ENCODE measurements around the gene PDZD4.
A peak's percentile ranks its signal among the peaks of the same experiment; 100 is the strongest.

PDZD4 gene

DNA sequence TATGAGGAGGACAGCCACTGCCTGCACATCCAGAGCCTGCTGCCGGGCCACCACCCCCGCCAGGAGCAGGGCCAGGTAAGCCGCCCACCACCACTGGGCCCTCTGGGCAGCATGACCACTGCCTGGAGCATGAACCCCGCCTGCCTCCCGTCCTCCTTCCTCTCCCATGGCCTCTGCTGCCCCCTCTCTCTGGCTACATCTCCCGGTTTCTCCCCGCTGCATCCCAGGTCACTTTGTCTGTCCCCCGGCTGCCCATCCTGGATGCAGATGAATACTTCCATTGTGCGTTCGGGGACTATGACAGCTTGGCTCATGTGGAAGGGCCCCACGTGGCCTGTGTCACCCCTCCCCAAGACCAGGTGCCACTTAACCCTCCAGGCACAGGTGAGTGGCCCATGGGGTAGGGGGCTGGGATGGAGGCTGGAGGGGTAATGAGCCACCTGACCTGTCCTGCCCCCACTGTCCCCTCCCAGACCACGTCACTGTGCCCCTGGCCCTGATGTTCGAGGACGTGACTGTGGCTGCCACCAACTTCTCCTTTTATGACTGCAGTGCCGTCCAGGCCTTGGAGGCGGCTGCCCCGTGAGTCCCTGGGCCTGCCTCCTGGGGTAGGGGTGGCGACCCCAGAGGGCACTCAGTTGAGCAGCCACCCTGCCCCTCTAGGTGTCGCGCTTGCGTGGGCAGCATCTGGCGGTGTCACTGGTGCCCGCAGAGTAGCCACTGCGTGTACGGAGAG, 60.3 kb downstream of the PDZD4 start:
- no peak for DNase-seq

DNA sequence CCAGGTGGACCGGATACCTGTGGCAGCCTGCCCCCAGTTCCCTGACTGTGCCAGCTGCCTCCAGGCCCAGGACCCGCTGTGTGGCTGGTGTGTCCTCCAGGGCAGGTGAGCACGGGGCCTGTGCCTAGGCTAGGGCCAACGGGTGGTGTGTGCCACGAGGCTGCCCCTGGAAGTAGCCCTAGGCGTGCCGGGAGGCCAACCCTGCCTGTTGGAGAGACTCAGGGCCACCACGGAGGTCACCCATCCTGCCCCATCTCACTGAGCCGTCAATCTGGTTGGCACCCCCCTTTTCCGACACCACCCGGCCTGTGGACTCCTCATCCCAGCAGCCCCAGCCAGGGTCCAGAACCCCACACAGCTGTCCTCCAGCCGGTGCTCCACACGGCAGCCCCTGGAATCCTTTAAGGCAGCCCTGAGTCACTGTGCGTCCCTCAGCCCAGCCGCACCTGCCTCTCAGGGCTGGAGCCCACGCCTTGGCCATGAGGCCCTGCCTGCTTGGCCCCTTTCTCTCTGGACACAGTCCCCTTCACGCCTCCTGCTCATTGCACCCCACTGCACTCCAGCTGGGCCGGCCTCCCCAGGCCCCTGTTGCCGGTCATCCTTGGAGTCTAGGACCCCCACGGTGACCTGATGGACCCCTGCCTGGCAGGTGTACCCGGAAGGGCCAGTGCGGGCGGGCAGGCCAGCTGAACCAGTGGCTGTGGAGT, 61.0 kb downstream of the PDZD4 start:
- no peak for DNase-seq

DNA sequence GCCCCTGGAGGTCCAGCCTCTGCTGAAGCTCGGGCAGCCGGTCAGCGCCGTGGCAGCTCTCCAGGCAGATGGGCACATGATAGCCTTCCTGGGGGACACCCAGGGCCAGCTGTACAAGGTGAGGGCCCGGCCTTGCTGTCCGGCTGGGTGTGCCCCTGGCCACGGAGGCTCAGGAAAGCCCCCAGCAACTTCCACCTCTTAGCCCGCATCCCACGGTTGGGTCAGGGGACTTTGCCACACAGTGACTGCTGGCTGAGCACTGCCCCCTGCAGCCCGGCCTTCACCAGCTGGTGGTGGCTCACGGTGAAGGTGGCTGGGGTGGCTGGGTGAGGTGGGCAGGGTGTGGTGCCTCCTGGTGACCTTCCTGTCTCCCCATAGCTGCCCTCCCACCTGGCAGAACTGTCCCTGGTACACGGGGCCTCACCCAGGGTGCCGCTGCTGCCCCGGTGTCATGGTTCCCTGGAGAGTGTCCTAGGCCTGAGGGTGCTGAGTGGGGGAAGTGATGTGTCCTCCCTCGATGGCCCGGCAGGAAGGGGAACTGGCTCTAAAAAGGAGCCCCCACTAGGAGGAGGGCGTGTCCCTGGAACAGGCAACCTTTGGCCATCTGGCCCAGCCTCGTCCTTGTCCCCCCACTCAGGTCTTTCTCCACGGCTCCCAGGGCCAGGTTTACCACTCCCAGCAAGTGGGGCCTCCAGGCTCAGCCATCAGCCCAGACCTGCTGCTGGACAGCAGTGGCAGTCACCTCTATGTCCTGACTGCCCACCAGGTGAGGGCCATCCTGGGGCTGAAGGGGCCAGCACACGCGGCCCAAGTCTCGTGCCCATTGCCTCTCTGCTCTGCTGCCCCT, 61.8 kb downstream of the PDZD4 start:
- DNase-seq: no peak

DNA sequence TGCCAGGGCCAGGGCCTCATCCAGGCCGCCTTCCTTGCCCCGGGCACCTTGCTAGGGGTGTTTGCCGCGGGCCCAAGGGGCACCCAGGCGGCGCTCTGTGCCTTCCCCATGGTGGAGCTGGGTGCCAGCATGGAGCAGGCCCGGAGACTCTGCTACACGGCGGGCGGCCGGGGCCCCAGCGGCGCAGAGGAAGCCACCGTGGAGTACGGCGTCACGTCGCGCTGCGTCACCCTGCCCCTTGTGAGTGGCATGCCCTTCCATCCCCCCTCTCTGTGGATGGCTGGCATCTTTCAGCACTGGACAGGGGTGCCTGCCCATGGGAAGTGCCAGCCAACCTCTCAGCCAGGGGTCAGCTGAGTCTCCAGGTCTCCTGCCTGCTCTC, 62.7 kb downstream of the PDZD4 start:
- no peak for DNase-seq

DNA sequence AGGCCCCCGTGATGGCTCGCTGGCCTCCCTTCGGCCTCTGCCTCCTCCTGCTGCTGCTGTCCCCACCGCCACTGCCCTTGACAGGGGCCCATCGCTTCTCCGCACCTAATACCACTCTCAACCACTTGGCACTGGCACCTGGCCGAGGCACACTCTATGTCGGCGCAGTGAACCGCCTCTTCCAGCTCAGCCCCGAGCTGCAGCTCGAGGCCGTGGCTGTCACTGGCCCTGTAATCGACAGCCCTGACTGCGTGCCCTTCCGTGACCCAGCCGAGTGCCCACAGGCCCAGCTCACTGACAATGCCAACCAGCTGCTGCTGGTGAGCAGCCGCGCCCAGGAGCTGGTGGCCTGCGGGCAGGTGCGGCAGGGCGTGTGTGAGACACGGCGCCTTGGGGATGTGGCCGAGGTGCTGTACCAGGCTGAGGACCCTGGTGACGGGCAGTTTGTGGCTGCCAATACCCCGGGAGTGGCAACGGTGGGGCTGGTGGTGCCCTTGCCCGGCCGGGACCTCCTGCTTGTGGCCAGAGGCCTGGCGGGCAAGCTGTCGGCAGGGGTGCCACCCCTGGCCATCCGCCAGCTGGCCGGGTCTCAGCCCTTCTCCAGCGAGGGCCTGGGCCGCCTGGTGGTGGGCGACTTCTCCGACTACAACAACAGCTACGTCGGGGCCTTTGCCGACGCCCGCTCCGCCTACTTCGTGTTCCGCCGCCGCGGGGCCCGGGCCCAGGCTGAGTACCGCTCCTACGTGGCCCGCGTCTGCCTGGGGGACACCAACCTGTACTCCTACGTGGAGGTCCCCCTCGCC, 63.3 kb downstream of the PDZD4 start:
- peak in 1 of 3 experiments; percentile 43 for DNase-seq

DNA sequence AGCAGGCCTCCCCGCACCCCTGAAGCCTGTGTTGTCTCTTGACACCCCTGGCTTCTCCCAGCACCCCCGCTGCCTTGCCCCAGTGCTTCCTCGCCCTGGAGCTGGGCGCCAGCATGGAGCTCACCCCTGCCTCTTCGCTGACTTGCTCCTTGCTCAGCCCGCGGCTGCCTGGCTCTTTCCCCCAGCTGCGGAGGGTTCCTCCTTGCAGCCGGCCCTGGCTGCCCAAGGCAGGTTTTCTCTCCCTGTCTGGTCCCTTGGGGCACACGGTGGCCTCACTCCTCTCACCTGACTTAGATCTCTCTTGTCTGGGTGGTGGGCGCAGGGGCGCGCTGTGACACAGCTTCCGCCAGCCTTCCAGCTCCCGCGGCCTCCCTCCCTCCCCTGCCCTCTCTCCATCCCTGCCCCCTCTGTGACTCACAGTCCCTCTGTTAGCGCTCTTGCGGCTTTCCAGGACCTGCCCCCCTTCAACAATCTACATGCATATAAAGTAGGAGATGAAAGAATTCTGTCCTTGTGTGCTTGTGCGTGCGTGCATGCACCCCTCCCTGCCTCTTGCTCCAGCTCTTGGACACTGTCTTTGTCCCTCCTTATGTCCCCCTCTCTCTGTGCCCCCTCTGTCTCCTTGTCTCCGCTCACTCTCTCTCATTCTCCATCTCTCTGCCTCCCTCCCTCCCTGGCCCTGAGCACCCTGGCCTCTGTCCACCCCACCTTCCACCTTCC, 64.1 kb downstream of the PDZD4 start:
- DNase-seq: peak in 2 of 3 experiments; percentile 32 to 58

DNA sequence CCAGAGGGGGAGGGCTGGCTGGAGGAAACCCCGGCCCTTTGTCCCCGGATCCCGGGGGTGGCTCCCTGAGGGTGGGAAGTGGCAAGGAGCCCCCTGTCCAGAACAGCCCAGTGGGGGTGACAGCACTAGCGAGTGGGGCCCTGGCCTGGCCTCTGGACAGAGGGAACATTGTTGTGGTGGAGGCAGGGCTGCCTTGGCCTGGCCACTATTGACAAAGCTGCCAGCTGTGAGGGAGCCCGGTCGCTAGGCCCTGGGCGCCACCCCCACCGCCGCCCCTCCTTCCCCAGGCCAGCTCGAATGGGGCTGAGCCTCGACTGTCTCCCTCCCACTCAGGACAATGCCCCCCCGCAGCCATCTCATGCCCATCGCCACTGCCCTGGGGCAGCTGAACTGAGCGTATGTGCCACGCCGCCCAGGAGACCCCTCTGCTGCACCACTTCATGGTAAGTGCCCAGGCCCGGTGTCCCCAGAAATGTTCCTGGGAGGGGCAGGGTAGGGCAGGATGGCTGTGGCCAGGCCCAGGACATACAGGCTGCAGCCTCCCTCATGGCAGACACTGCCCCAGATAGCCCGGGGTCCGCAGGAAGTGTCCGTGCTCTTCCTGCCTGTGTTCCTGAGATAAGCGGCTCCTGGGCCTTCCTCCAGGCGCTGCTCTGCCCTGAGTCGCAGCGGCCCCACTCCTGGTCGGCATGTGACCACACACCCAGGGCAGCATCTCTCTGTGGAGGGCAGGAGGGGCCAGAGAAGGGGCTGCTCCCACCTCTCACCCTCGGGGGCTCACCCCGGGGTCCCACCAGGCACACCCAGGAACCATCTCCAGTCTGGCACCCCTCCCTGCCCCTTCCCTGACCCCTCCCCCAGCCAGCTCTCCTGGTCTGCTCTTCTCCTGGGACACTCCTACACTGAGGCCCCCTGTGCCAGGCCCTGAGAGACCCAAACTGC, 64.9 kb downstream of the PDZD4 start:
- no peak for DNase-seq

DNA sequence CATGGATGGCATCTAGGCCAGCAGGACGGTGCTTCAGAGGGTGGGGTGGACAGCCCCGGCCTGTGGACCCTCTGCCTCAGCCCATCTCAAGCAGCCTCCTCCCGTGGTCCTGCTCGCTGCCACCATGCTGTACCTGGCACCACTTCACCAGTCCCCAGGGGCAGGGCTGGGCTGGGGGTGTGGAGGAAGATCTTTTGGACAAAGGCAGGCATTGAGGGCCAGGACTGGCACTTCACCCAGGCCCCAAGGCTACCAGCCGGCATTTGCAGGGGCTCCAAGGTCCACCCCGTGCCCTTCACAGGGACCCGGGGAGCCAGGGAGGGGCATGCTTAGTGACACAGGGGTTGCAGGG, 65.6 kb downstream of the PDZD4 start:
- no peak for DNase-seq

DNA sequence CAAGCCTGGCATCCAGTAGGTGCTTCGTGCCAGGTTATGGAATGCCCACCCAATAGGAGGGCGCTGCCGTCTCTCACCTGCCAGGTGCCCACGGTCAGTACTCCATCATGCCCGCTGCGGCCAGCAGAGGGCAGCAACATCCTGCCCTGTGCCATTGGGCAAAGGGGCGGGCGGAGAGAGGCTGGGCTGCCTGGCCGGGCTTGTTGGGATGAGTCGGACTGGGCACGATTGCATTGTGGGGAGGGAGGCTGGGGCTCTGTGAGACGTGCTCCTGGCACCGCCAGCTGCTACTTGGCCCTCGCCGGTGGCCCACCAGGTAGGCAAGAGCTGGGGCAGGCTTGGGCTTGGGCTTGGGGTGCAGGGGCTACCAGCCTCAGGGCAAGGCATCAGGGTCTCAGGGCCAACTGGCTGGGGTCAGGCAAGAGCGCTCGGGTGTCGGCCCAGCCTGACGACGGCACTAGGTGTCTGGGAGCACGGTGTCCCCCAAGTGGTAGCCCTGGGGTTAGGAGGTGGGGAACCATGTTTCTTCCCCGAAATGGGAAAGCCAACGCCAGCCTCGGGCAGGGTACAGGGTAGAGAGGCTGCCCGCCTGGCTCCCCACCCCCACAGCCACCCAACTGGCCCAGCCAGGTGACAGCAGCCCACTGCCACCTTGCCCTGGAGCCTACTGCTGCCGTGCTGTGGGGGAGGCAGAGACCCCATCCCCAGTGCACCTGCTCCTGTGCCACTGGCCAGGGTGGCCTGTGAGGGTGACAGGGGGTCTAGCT, 66.2 kb downstream of the PDZD4 start, which contains the start of gene PLXNB3:
PLXNB3 (plus strand) TSS at position 261 of the 767 bp plus-strand sequence. CDS start 1,287 bp downstream, outside the sequence.
- DNase-seq: peak; percentile 73 to 92 (median 86)

DNA sequence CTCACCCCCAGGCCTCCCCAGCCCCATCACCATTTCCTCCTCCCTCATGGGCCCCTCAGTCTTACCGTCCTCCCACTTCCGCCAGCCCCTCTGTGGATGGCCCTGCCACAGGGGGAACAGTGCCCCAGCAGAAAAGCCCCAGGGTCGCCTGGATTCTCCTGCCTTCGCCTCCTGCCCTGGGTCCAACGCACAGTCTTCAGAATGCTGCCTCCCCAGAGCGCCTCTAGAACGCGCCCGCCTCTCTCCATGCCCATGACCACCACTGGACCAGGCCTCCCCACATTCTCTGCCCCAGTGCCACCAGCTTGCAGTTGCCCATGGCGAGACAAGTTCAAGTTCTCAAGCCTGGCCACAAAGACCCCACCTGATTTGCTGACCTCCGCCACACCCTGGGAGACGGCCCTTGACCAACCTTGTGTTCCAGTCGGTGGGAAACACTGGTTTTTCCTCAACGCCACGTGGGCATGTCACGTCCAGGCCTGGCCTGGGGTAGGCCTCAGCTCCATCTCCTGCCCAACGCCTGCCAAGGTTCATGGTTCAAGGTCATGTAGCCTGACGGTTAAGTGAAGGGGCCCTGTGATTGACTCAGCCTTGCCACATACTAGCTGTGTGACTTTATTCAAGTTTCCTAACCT, 66.9 kb downstream of the PDZD4 start:
- no peak for DNase-seq

DNA sequence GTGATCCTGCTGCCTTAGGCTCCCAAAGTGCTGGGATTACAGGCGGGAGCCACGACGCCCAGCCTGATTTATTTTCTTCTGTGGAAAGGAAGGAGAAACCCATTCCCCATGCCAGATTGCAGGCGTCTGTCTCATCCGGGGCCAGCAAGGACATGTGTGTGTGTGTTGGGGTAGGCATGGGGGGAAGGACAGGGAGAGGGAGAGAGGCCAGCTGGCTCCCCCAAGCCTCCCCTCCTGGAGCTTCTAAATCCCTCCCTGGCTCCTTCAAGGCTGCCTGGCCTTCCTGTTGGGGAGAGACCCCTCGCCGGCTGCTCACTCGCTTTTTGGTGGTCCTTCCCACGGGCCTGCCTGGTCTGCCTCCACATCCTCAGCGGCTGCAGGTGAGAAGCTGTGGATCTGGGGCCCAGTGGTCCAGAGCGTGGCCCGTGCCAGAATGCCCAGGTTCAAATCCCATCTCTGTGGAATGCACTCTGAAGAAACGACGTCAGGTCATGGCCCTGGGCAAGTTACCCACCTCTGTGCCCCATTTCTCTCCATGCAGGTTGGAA, 67.6 kb downstream of the PDZD4 start:
- no peak for DNase-seq

DNA sequence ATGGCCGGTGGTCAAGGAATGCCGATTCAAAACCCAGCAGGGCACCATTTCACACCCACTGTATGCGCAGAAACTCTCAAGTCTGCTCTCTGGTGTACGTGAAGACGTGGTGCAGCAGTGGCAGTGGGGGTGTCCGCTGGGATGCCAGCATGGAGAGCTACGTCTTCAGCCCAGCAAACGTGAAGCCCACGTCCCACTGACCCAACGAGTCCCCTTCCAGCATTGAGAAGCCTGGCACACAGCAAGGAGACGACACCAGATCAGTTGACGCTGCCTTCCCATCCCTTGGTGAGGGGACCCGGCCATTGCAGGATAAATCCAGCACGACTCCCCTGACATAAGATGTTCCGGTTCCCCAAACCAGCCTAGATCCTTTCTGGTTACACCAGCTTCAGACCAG, 68.5 kb downstream of the PDZD4 start:
- peak in 1 of 3 experiments; percentile 5 for DNase-seq

DNA sequence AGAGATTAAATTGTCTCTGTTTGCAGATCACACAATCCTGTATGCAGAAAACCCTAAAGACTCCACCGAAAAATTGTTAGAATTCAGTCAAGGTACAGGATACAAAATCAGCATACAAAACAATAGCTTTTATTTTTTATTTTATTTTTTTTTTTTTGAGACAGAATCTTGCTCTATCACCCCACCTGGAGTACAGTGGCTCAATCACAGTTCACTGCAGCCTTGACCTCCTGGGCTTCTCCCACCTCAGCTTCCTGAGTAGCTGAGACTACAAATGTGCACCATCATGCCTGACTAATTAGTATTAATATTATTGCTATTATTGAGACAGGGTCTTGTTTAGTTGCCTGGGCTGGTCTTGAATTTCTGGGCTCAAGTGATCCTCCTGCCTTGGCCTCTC, 75.2 kb downstream of the PDZD4 start:
- DNase-seq: no peak

All from NCI-H1417 (cell line).